GM10847 (cell line): ENCODE results near the gene DGKE.

Experiments used
- POLR2A ChIP-seq: IDR thresholded peaks from 2 replicates; pipeline ENCODE4 v1.6.1; 2011; ENCODE audit not compliant: insufficient read length; ENCODE audit errors: extremely low read depth

Gene DGKE

GRCh38 chr17:56809106-56809819 is 24.7 kb upstream of the DGKE start:
- TF ChIP-seq POLR2A, result no peak

- no peak for TF ChIP-seq POLR2A
Observed at GRCh38 chr17:56809820-56810179, 24.2 kb upstream of the DGKE start.

- TF ChIP-seq POLR2A, result no peak
Observed at GRCh38 chr17:56810343-56810742, 23.6 kb upstream of the DGKE start.

GRCh38 chr17:56810891-56811775 is 22.8 kb upstream of the DGKE start:
- TF ChIP-seq POLR2A, result no peak

- no peak for TF ChIP-seq POLR2A
Observed at GRCh38 chr17:56812901-56813388, 21.0 kb upstream of the DGKE start.

GRCh38 chr17:56815711-56816110 is 18.2 kb upstream of the DGKE start:
- no peak for TF ChIP-seq POLR2A

- no peak for TF ChIP-seq POLR2A
Observed at GRCh38 chr17:56817066-56817465, 16.9 kb upstream of the DGKE start.

GRCh38 chr17:56819030-56819429 is 14.9 kb upstream of the DGKE start:
- TF ChIP-seq POLR2A, result no peak

- no peak for TF ChIP-seq POLR2A
Observed at GRCh38 chr17:56819431-56820145, 14.4 kb upstream of the DGKE start.

- TF ChIP-seq POLR2A, result no peak
Observed at GRCh38 chr17:56820207-56820606, 13.7 kb upstream of the DGKE start.

- no peak for TF ChIP-seq POLR2A
Observed at GRCh38 chr17:56821847-56822534, 12.0 kb upstream of the DGKE start.

- no peak for TF ChIP-seq POLR2A
Observed at GRCh38 chr17:56822725-56823124, 11.2 kb upstream of the DGKE start.

GRCh38 chr17:56823848-56824247 is 10.1 kb upstream of the DGKE start:
- TF ChIP-seq POLR2A, result no peak

GRCh38 chr17:56824503-56824902 is 9.4 kb upstream of the DGKE start:
- TF ChIP-seq POLR2A, result no peak
